Retina (tissue), 1 donor: ENCODE data around the gene UNC45A.
A peak's percentile ranks its signal among the peaks of the same experiment; 100 is the strongest.

Experiments used
- DNase-seq: peaks from one replicate; pipeline ENCODE4 v3.0.0-alpha.2; 2016

UNC45A gene

DNA sequence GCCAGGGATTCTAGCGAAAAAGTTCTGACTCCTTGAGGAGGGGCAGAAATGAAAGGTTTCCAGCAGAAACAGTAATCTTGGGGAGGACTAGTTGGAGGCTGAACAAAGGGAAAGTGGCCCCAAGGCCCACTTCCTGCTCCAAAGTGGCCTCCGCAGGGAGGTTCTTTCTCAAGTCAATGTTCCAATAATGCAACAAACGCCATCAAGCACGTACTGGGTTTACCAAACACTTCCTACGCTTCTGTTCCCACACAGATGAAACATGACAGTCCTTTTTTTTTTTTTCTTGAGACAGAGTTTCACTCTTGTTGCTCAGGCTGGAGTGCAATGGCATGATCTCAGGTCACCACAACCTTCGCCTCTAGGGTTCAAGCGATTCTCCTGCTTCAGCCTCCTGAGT lies 10.0 kb downstream of the UNC45A start:
- no peak for DNase-seq

DNA sequence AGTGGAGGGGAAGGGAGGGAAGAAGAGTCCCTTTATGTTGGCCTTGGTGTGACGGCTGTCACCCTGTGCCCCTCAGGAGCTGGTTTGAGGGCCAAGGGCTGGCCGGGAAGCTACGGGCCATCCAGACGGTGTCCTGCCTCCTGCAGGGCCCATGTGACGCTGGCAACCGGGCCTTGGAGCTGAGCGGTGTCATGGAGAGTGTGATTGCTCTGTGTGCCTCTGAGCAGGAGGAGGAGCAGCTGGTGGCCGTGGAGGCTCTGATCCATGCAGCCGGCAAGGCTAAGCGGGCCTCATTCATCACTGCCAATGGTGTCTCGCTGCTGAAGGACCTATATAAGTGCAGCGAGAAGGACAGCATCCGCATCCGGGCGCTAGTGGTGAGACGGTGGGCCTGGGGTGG lies 11.5 kb downstream of the UNC45A start:
- no peak for DNase-seq

DNA sequence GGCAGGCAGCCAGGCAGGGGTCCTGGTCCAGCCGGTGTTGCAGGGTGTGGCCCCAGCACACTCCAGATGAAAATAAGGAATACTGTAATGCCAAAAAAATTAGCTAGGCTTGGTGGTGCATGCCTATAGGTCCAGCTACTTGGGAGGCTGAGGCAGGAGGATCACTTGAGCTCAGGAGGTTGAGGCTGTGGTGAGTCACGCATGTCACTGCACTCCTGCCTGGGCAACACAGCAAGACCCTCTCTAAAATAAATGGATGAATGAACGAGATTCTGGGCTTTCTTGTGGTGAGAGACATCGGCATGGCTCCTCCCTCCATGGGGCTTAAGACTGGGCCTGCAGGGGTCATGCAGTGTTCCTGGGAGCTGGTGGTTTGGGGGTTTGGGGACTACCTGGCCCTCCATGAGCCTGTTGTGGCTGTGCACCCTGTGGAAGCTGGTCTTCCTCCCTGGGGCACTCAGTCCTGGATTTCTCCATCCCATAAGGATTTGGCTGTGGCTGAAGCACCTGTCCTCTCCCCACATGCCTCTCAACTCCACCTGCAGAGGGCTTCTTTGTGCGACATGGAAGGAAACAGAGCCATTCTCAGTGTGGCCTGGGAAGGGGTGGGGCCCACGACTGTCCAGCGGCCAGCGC lies 12.0 kb downstream of the UNC45A start:
- no peak for DNase-seq

DNA sequence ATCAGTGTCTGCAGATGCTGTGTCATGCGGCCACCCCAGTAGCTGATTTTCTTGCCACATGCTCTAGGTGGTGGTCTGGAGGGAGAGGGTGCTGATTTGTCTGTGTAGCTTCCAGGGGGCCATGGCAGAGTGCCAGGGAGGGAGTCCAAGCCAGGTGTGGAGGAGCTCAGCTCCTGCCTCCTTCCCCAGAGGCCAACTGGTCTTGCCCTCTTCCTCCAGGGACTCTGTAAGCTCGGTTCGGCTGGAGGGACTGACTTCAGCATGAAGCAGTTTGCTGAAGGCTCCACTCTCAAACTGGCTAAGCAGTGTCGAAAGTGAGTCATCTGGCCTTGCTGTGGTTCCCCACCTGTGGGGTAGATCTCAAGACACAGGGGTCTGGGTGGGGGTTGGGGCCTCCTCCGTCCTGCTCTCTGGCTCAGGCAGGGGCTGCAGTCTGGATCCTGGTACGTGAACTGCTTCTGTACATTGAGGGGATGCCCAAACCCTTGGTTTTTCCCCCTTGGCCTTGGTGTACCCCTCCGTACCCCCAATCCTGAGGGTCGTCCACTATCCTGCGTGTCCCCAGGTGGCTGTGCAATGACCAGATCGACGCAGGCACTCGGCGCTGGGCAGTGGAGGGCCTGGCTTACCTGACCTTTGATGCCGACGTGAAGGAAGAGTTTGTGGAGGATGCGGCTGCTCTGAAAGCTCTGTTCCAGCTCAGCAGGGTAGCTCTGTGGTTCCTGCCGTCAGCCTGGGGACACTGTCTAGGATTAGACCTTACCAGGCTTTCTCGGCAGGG lies 12.7 kb downstream of the UNC45A start:
- DNase-seq, result no peak

DNA sequence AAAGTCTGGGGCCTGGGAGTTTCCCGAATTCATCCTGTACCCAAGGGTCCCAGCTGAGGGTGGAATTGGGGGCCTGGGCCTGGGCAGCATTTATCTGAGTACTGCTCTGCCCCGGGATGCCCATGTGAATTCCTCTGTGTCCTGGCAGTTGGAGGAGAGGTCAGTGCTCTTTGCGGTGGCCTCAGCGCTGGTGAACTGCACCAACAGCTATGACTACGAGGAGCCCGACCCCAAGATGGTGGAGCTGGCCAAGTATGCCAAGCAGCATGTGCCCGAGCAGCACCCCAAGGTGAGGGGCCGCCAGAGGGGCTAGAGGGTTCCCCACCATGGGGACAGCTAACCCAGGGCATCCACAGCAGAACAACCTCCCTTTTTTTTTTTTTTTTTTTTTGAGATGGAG lies 13.4 kb downstream of the UNC45A start:
- no peak for DNase-seq

DNA sequence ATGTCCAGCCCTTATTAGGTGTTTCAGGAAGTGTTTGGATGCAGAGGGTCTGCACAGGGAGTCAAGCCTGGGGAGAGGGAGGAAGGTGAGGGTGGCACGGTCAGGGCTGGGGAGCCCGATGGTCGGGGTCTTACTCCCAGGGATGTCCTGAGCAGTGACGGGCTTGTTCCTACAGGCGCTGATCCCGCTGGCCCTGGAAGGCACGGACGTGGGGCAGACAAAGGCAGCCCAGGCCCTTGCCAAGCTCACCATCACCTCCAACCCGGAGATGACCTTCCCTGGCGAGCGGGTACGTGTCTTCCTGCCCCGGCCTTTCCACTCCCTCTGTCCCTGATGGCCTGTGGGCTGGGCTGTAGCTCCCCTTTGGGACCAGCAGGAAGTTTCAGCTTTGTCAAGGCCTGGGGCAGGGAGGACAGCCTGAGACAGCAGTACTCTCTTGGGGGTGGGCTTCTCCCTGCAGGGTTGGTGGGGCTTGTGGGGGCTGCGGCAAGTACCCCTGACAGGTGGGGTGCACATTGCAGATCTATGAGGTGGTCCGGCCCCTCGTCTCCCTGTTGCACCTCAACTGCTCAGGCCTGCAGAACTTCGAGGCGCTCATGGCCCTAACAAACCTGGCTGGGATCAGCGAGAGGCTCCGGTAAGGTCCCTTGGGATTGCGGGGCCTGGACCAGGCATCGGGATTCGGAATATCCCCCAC lies 15.0 kb downstream of the UNC45A start:
- DNase-seq, result no peak

DNA sequence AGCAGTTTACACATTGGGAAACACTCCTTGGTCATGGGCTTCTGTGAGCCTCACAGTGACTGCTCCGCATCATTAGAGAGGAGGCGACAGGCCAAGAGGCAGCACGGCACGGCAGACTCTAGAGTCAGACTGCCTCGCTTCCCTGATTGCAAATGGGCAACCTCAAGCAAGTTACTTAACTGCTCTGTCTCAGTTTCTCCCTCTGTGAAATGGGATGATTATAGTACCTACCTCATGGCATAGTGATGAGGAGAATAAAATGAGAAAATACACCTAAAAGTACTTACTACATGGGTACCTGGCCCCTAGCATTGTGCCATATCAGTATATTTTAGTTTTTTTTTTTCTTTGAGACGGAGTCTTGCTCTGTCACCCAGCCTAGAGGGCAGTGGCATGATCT lies 15.6 kb downstream of the UNC45A start:
- DNase-seq, result no peak

DNA sequence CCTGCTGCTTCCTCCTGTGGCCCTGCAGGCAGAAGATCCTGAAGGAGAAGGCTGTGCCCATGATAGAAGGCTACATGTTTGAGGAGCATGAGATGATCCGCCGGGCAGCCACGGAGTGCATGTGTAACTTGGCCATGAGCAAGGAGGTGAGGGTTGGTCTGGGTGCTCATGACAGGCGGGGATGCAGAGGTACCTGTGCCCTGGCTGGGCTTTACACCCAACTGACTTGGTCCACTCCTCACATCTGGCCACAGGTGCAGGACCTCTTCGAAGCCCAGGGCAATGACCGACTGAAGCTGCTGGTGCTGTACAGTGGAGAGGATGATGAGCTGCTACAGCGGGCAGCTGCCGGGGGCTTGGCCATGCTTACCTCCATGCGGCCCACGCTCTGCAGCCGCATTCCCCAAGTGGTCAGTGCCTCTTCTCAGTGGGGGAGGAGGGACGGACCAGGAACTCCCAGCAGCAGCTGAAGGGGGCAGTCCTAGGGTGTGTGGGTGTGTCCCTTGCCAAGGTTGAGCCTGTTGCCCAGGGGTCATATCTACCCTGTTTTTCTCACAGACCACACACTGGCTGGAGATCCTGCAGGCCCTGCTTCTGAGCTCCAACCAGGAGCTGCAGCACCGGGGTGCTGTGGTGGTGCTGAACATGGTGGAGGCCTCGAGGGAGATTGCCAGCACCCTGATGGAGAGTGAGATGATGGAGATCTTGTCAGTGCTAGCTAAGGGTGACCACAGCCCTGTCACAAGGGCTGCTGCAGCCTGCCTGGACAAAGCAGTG lies 18.0 kb downstream of the UNC45A start:
- no peak for DNase-seq

DNA sequence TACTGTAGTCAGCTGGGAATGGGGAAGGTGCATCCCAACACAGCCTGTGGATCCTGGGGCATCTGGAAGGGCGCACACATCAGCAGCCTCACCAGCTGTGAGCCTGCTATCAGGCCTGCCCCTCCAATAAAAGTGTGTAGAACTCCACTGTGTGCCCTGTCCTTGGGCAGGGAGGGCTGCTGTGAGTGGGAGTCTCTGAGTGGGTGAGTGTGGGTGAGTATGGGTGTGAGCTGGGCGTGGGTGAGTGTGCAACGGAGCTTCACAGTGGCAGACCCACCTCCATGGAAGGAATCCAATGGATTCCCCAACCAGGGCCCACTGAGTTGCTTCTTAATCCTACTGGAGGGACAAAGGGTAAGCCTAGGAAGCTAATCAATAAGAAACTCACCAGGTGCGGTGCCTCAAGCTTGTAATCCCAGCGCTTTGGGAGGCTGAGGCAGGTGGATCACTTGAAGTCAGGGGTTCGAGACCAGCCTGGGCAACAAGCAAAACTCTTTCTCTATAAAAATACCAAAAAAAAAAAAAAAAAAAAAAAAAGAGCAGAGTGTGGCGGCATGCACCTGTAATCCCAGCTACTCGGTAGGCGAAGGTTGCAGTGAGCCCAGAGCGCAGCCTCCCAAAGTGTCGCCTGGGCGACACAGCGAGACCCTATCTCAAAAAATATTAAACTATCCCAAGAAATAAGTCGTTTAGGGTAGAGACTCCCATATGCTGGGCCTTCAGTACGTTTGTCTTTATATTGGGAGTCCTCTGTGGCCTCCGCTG lies 19.0 kb downstream of the UNC45A start:
- DNase-seq, result peak; percentile 7

DNA sequence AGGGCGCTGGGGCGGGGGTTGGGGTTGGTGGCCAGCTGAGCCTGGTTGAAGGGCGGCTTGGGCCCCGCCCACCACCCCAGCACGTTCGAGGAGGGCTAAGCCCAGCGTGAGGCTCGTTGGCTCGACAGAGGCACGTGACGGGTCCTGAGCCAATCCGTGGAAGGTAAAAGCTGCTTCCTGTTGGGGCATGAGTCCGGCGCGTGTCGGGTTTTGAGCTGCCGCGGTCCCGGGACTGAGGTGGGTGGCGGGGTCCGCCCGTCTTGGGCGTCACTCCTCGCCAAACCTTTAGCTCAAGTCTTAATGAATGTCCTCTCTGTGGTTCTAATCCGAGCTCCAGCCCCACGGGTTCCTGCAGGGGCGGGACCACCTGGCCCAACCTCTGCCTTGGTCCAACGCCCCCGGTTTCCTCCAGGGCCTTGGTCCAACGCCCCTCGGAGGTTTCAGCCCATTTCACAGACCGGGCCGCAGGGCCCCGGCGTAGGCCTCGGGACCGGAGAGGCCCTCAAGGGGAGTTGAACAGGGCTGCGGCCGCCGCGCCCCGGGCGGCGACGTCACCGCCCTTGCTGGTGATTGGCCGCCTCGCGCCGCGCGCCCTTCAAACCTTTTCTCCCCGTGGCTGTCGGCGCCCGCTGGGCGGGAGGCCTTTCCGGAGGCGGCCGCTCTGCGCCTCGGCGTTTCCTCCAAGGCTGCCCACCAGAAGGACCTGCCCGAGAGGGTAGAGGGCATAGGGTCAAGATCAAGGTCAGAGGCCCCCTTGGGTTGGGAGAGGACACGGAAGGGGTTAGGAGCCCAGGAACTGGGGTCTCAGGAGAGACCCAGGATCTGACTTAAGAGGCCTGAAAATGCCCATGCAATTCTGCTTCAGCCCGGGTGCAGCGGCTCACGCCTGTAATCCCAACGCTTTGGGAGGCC lies 19.9 kb downstream of the UNC45A start, which contains the start of gene RCCD1:
Gene RCCD1, plus strand, starts transcription at position 173 of the 912 bp plus-strand sequence. CDS start 1,851 bp downstream, outside the sequence.
- DNase-seq, result peak; percentile 94

DNA sequence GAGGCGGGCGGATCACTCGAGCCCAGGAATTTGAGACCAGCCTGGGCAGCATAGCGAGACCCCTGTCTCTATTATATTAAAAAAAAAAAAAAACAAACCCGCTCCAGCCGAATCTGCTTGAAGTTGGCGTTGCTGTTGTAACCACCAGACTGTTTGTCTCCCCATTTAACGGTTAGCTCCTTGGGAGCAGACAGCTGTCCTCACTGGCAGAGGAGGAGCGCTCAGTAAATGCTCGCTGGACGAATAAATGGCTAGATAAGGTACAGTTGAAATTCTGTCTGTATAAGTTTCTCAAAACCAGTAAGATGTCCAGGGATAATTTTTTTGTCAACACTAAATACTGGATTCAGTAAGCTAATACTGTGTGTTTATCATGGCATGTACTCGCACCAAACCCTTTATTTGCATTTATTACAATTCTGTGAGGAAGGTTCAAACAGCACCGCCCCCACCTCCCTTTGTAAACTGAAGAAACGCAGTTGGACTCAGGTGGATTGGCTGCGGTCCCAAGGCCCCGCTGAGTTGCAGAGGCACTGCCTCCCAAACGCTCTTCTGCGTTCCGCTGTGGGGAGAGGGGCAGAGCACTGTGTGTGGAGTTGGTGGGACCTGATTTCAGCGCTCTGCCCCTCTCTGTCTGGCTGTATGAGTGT lies 20.7 kb downstream of the UNC45A start:
- DNase-seq, result no peak

DNA sequence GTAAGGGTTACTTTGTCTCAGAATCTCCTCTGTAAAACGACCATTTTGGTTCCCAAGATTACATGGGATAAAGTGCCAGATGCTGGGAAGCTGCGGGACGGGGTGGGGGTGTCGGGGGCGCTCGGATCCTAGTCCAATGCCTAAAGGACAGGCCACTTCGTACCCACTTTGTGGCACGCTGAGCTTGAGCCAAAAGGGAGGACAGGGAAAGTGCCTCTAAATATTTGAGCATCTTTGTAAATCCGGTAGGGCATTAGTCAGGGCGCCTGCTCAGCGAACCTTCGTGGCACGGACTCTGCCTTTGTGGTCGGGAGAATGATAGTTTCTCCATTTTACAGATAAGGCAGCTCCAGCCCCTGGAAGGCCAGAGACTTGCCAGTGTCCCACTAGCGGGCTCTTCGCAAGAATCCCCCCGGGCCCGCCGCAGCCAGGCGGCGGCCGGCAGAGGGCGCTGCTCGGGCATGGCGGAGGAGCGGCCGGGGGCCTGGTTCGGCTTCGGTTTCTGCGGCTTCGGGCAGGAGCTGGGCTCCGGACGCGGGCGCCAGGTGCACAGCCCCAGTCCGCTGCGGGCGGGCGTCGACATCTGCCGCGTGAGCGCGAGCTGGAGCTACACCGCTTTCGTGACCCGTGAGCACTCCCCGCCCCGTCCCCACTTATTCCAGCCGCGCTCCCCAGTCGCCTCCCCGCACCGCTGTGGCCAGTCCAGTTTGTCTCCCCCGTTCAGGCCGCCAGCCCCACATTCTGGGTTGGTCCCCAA lies 21.4 kb downstream of the UNC45A start:
- DNase-seq, result peak; percentile 95

DNA sequence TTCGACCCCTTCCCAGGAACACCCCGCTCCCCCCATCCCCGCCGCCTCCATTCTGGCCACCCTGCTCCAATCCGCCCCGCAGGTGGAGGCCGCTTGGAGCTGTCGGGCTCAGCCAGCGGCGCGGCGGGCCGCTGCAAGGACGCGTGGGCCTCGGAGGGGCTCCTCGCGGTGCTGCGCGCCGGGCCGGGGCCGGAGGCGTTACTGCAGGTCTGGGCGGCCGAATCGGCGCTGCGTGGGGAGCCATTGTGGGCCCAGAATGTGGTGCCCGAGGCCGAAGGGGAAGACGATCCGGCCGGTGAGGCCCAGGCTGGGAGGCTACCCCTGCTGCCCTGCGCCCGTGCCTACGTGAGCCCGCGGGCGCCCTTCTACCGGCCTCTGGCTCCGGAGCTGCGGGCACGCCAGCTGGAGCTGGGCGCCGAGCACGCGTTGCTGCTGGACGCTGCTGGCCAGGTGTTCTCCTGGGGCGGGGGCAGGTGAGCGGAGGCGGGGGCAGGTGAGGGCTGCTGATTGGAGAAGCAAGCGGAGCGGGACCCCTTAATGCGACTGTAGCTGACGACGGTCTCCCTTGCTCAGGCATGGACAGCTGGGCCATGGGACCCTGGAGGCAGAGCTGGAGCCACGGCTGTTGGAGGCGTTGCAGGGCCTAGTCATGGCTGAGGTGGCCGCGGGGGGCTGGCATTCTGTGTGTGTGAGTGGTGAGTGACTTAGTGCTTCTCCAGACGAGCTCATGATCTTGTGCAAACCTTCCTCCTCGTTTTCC lies 22.1 kb downstream of the UNC45A start:
- peak; percentile 82 for DNase-seq

DNA sequence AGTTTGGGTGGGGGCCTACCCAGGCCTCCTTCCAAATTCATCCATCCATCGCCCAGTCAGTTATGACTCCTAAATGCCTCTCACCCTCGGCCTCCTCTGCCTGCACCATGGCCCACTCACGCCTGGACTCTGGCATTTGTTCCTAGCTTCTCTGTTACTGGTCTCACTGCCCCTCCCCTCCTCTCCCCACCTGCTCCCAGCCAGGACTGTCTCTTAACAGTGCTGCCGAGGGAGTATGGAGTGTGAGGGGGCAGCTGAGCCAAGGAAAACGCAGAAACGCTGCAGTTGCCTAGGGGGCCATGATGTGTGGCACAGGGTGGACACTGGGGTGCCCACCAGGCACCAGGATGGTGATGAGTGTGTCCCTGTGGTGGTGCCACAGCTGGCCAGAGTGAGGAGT lies 22.7 kb downstream of the UNC45A start:
- DNase-seq, result no peak

DNA sequence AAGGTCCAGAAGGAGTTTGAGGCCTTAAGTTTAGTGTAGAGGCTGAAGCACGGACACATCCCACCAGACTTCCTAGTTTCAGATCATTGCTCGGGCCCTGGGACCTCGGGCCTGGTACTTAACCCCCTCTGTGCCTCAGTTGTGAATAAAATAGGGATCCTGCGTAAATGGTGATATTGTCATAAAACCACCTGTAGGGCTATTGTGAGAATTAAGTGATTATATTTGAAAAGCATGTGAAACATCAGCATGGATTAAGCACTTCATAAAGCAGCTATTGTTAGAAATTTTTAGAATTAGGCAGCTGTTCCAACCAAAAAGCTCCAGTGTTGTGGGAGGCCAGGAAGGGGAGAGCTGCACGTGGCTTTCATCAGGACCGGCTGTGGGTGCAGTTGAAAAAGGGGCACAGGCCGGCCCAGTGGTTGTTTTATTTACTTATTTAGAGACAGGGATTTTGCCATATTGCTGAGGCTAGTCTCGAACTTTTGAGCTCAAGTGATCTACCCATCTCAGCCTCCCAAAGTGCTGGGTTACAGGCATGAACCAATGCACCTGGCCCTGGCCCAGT lies 24.0 kb downstream of the UNC45A start:
- no peak for DNase-seq

DNA sequence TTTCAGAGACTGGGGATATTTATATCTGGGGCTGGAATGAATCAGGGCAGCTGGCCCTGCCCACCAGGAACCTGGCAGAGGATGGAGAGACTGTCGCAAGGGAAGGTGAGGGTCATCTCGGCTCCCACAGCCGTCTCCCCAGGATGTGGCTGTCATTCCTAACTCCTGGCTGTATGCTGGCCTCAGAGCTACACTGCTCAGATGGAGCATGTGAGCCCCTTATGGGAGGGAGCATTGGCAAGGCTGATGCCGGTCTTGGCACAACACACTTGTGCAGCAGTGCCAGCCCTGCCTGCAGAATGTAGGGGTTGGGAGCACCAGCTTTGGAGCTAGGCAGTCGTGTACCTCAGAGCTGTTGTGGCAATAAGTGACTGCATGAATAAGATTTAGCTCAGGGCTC lies 24.8 kb downstream of the UNC45A start:
- no peak for DNase-seq

DNA sequence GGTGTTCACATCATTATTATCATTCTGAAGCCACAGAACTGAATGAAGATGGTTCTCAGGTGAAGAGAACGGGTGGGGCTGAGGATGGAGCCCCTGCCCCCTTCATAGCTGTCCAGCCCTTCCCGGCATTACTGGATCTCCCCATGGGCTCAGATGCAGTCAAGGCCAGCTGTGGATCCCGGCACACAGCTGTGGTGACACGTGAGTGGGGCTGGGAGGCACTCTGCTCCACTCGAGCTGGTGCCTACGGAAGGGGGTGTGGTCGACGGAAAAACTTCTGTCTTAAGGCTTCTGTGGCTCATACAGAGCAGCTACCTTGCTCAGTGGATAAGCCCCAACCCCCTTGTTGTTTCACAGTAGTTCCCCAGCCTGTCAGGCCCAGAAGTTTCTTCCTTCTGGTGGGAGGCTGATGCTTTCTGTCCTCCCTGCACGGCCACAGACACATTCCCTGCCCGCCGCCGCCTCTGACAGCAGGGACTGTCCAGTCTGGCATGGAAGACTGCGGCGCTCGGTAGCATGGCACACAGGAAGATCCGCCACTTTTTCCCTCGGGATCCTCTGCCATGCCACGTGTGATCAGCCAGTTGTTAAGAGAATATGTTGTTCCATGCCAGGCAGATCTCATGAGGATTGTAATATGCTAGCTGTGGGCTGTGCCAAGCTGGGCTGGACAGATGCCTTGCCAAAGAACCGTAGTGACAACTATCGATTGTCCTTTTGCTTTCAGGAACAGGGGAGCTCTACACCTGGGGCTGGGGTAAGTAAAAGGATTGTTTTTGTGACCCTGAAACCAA lies 25.4 kb downstream of the UNC45A start:
- DNase-seq, result no peak

DNA sequence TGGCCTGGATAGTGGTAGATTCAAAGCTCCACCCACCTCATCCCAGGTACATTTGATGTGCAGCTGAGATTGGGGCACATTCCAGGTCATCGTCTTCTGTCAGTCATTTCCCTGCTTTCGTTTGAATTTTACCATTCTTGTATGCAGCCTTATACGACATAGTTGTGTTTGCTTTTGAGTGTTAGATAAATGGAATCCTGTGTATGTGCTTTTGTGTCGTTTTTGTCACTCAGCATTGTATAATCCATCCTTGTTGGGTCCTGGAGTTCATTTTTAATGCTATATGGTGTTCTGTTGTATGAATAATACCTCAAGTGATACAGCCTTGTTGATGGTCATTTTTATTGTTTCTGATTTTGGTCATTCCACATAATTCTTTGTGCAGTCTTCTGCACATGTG lies 26.9 kb downstream of the UNC45A start:
- no peak for DNase-seq
